Esophagus muscularis mucosa (tissue), 4 donors: ENCODE results near the gene PRPSAP1. TPM values are rescaled to one million over a fixed set of nuclear protein-coding genes. Genes with fewer than 3 reads are reported as not detected.

Experiments
- DNase-seq: peaks from one replicate; pipeline ENCODE4 v3.0.0-alpha.2; 2017; ENCODE audit errors: extremely low spot score
- H3K27ac ChIP-seq, 4 donors: fragments of 200-600 bp; sonication (generic); replicated peaks in 1 of 4; 1 replicate in 3 of 4; 2 replicates in 1 of 4; pipeline ENCODE4 v1.5.1; 2016 to 2019; ENCODE audit warnings: mild to moderate bottlenecking in 1 of 4
- H3K27me3 ChIP-seq, 4 donors: fragments of 200-600 bp; sonication (generic); one replicate each; pipeline versions ENCODE4 v1.5.1 to v1.6.0; 2016 to 2019
- H3K36me3 ChIP-seq, 4 donors: fragments of 200-600 bp; sonication (generic); one replicate each; pipeline ENCODE4 v1.5.1; 2016 to 2019
- H3K4me1 ChIP-seq, 4 donors: fragments of 200-600 bp; sonication (generic); one replicate each; pipeline ENCODE4 v1.5.1; 2016 to 2019
- H3K4me3 ChIP-seq, 4 donors: fragments of 200-600 bp; sonication (generic); 1 replicate in 2 of 4; 2 replicates in 2 of 4; pipeline ENCODE4 v1.5.1; 2016 to 2019; ENCODE audit warnings: mild to moderate bottlenecking in 4 of 4, moderate library complexity in 1 of 4
- H3K9me3 ChIP-seq, 4 donors: fragments of 200-600 bp; sonication (generic); 1 replicate in 3 of 4; 2 replicates in 1 of 4; pipeline ENCODE4 v1.5.1; 2016 to 2019
- EP300 ChIP-seq: sonication (generic); formaldehyde crosslinking; IDR thresholded peaks from one replicate; pipeline ENCODE4 v1.6.1; 2017; ENCODE audit warnings: antibody characterized with exemption
- POLR2A ChIP-seq: fragments of 450-650 bp; IDR thresholded peaks from one replicate; pipeline ENCODE4 v1.6.1; 2017; ENCODE audit warnings: antibody characterized with exemption, moderate library complexity, mild to moderate bottlenecking, low read depth
- POLR2AphosphoS5 ChIP-seq, 2 donors: sonication (generic); formaldehyde crosslinking; IDR thresholded peaks; one replicate each; pipeline ENCODE4 v1.6.1; 2017; ENCODE audit warnings: antibody characterized with exemption in 2 of 2
- WGBS: methylation state at CpG from one replicate; pipeline ENCODE4 v1.1.5; 2018; 5-methylcytosine and 5-hydroxymethylcytosine counted together
- intact Hi-C: fragments of 100-400 bp; cut with DNase I; formaldehyde crosslinking; loops from one replicate; pipeline ENCODE4 v1.15.1; 2023
- total RNA-seq, 4 donors: library from RNA; depleted of rRNA; stranded (reverse); fragments of >200 nt; gene quantifications; one replicate each; pipeline versions ENCODE4 v1.1.0 to v1.2.1, GENCODE V29; 2016
- TF ChIP-seq, protein P1 (sequence below), 3 experiments: fragments of 200-600 bp in 2 of 3; fragments of 450-650 bp in 1 of 3; sonication (generic) in 2 of 3; IDR thresholded peaks; one replicate each; pipeline ENCODE4 v1.5.1; 2017 to 2019; ENCODE audit warnings: antibody characterized with exemption in 3 of 3, mild to moderate bottlenecking in 2 of 3, moderate library complexity in 1 of 3

Gene PRPSAP1, protein sequence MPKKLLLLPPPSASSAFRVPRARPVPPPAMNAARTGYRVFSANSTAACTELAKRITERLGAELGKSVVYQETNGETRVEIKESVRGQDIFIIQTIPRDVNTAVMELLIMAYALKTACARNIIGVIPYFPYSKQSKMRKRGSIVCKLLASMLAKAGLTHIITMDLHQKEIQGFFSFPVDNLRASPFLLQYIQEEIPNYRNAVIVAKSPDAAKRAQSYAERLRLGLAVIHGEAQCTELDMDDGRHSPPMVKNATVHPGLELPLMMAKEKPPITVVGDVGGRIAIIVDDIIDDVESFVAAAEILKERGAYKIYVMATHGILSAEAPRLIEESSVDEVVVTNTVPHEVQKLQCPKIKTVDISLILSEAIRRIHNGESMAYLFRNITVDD
- total RNA-seq: 10 to 100 TPM; 37.3 to 71.4 (median 50.4) TPM

DNA sequence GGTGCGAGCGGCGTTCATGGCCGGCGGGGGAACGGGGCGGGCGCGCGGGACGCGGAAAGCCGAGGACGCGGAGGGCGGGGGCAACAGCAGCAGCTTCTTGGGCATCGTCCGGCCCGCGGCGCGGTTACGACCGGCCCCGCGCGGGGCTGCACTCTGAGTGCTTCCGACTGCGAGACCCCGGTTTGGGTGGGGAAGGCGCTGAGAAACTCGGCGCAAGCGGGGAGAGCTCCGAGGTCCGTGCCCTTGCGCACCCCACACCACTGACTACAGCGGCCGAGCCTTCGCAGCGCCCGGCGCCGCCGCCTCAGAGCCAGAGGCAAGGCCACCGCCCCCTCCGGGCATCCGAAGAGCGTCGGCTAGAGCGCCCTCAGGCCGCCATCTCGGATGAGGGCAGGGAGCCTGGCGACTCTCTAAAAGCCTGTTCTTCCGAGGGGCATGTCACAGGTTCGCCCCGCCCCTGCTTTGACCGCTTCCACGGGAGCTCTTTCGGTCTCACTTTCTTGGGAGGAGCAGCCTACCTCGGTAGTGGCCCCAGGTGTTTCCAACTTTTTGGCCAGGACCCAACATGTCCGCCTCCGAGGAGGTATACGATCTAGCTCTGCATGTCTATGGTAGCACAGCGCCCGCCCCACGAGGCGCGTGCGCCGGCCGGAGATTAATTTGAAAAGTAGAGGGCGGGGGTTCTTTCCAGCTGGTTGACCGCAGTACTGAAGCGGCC, at the start of gene PRPSAP1:
Gene PRPSAP1, minus strand, starts transcription at position 318 of the 718 bp plus-strand sequence. Its CDS starts 213 bp downstream, at position 105.
- no peaks in the 10 kb centered on the region for H3K36me3 ChIP-seq
- intact Hi-C loops: loop anchor here (5.0 kb wide), 1 partner anchor 34 kb away; no protein-coding TSS in a partner anchor
- TF ChIP-seq, protein P1, sequence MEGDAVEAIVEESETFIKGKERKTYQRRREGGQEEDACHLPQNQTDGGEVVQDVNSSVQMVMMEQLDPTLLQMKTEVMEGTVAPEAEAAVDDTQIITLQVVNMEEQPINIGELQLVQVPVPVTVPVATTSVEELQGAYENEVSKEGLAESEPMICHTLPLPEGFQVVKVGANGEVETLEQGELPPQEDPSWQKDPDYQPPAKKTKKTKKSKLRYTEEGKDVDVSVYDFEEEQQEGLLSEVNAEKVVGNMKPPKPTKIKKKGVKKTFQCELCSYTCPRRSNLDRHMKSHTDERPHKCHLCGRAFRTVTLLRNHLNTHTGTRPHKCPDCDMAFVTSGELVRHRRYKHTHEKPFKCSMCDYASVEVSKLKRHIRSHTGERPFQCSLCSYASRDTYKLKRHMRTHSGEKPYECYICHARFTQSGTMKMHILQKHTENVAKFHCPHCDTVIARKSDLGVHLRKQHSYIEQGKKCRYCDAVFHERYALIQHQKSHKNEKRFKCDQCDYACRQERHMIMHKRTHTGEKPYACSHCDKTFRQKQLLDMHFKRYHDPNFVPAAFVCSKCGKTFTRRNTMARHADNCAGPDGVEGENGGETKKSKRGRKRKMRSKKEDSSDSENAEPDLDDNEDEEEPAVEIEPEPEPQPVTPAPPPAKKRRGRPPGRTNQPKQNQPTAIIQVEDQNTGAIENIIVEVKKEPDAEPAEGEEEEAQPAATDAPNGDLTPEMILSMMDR (IDR thresholded peaks at IDR 0.05): peak; percentile 45 to 56 (median 53)
- TF ChIP-seq POLR2A: peak; percentile 64
- TF ChIP-seq EP300: no peak
- TF ChIP-seq POLR2AphosphoS5 (IDR thresholded peaks at IDR 0.05): peak; percentile 83 to 87
- DNase-seq: peak; percentile 95
- H3K4me1 ChIP-seq: peaks cover 17 to 30% (median 29%) of the 10 kb centered on the region in 4 donors
- no peaks in the 10 kb centered on the region for H3K9me3 ChIP-seq
- H3K27ac ChIP-seq: peak within 1 kb of the TSS; percentile 86 to 93 (median 90)
- 0% methylated on average over 11 of the region's 75 CpGs for WGBS
- peak within 1 kb of the TSS; percentile 94 to 99 (median 98) for H3K4me3 ChIP-seq
- no peaks in the 10 kb centered on the region for H3K27me3 ChIP-seq

DNA sequence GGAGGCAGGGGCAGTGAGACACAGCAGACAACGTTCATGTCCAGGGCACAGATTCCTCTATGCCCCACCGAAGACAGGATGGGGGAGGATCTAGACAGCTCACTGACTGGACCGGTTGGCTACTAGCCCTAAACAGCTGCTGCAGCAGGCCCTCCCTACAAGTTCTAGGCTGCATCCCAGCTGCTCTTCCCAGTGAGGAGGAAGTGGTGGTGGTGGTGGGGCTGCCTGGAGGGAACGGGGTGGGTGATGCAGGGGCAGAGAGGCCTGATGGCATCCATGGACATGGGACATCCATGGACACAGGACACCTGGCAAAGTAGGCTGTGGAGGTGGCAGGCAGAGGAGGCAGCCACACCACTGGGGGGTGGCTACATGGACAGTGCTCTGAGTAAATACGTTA, 49.0 kb upstream of the PRPSAP1 start:
- H3K9me3 ChIP-seq: no peaks in the 10 kb centered on the region
- H3K27ac ChIP-seq: no peak overlapping the region
- WGBS: 75% methylated on average over 4 of the region's 5 CpGs
- no peak overlapping the region for H3K4me3 ChIP-seq
- TF ChIP-seq, protein P1 (IDR thresholded peaks at IDR 0.05): no peak
- TF ChIP-seq EP300 (no peak), POLR2AphosphoS5 (IDR thresholded peaks at IDR 0.05) (no peak), POLR2A (no peak)
- intact Hi-C loops: no loop called here
- no peaks in the 10 kb centered on the region for H3K27me3 ChIP-seq
- H3K36me3 ChIP-seq: peaks cover 30 to 77% (median 70%) of the 10 kb centered on the region in 4 donors
- peaks cover 23 to 36% (median 25%) of the 10 kb centered on the region in 4 donors for H3K4me1 ChIP-seq
- no peak for DNase-seq

DNA sequence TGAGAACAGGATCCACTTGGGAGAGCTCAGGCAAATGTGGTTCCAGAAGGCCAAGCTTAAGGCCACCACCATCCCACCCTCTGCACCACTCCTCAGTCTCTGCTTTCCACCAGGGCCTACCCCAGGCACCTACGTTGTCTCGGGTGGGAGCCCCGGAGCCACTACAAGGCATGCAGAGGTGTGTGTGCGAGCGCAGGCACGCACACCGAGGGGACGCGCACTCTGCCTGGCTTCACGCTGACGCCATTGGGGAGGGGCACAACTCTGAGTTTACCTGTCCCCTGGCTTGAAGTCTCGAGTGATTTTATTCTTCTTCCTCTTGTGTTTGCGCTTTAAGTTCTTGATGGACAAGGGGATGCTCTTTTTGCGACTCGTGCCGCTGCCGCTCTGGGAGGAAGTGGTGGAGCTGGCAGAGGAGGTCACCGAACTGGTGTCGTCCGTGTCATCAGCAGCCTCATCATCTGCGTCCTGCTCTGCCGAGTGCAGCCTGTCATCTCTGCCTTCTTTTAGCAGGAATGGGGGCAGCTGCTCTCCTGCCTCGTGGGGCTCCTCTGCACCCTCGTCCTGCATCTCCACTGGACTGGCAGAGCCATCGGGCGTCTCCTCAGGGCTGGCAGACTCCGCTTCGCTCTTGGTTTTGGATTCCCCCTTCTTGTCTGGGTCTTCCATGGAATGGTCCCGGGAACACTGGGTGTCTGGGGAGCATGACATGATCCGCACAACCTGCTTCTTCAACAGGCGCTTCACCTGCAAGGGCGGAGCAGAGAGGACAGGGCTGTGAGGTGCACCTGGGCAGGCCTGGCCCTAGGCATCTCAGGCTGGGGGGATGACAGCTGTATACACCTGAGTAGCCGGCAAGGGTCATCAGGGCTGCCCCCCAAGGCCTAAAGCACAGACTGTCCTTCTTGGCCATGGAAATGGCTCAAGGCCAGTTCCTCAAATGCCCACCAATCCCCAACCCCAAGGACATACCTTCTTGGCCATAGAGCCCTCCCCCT, 45.8 kb upstream of the PRPSAP1 start:
- Histone ChIP-seq H3K9me3 (no peaks in the 10 kb centered on the region), H3K27ac (no peak overlapping the region), H3K36me3 (peaks cover 40 to 100% (median 92%) of the 10 kb centered on the region in 4 donors), H3K4me3 (no peak overlapping the region), H3K27me3 (no peaks in the 10 kb centered on the region), H3K4me1 (peaks cover under 1 to 9% (median 6%) of the 10 kb centered on the region in 4 donors)
- DNase-seq: no peak
- TF ChIP-seq, protein P1 (IDR thresholded peaks at IDR 0.05): no peak
- no peak for TF ChIP-seq POLR2A
- intact Hi-C loops: loop anchor here (2.0 to 10.0 kb wide), 2 partner anchors 95 to 275 kb away; no protein-coding TSS in a partner anchor
- 90% methylated on average over 31 of the region's 33 CpGs for WGBS

DNA sequence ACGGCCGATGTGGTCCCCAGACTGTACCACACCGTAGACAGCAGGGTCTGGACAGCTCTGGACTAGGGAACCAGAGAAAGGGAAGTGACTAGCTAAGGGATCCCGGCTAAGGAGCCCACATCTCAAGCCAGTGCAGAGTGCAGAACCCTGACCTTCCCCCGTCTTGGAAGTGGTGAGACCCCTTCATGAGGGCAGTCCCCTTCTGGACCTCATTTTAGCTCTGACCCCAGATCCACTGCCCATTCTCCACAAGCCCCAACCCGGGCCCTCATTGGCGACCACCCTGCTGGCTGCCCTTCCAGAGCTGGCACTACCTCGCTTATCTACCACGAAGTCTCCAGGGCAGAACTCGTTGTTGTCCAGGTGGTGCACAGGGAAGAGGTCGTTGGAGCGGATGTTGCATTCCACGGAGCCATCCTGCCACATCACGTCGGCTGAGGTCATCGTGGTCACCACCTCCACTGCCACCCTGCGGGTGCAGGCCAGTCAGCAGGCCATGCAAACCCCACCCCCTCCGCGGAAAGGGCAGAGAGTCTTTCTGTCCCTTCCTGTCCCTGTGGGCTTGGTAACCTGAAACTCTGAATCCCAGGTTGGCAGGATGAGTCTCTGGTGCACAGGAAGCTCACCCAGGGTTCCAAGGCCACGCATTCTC, 44.9 kb upstream of the PRPSAP1 start:
- H3K4me1 ChIP-seq: peaks cover 0 to 5% (median 4%) of the 10 kb centered on the region in 4 donors
- 77% methylated on average over 20 of the region's 20 CpGs for WGBS
- intact Hi-C loops: loop anchor here (2.0 to 10.0 kb wide), 2 partner anchors 94 to 274 kb away; no protein-coding TSS in a partner anchor
- H3K4me3 ChIP-seq: no peak overlapping the region
- H3K9me3 ChIP-seq: no peaks in the 10 kb centered on the region
- TF ChIP-seq POLR2A: no peak
- TF ChIP-seq, protein P1 (IDR thresholded peaks at IDR 0.05): no peak
- no peak for TF ChIP-seq EP300
- TF ChIP-seq POLR2AphosphoS5 (IDR thresholded peaks at IDR 0.05): no peak
- no peak overlapping the region for H3K27ac ChIP-seq
- H3K36me3 ChIP-seq: peaks cover 48 to 100% (median 93%) of the 10 kb centered on the region in 4 donors
- no peak for DNase-seq
- H3K27me3 ChIP-seq: no peaks in the 10 kb centered on the region
